ENCODE results near the gene TEX29. TPM values are rescaled to one million over a fixed set of nuclear protein-coding genes. Genes with fewer than 3 reads are reported as not detected.

TEX29 gene
- total and polyA plus RNA-seq, 3 donors from 2014 or later, result 10.4 to 48.9 (median 15.8) TPM

GRCh38 chr13:111317042-111317550 is 3.3 kb upstream of the TEX29 start:
- DNase-seq, result no peak
- Histone ChIP-seq H3K27ac (no peak overlapping the region), H3K4me3 (no peak overlapping the region), H3K9me3 (no peaks in the 10 kb centered on the region), H3K36me3 (ENCODE audit: low read depth, missing control alignments) (no peaks in the 10 kb centered on the region), H3K4me1 (no peaks in the 10 kb centered on the region), H3K27me3 (no peaks in the 10 kb centered on the region)
- TF ChIP-seq CTCF (IDR thresholded peaks at IDR 0.05) (no peak), POLR2A (IDR thresholded peaks at IDR 0.05) (no peak)
- intact Hi-C loops (cut with DNase I; ENCODE audit: low total_unique reads), result no loop called here
- whole genome bisulfite sequencing, 2 donors, result 88 to 92% methylated on average over 12 to 14 of the region's 14 CpGs

DNA sequence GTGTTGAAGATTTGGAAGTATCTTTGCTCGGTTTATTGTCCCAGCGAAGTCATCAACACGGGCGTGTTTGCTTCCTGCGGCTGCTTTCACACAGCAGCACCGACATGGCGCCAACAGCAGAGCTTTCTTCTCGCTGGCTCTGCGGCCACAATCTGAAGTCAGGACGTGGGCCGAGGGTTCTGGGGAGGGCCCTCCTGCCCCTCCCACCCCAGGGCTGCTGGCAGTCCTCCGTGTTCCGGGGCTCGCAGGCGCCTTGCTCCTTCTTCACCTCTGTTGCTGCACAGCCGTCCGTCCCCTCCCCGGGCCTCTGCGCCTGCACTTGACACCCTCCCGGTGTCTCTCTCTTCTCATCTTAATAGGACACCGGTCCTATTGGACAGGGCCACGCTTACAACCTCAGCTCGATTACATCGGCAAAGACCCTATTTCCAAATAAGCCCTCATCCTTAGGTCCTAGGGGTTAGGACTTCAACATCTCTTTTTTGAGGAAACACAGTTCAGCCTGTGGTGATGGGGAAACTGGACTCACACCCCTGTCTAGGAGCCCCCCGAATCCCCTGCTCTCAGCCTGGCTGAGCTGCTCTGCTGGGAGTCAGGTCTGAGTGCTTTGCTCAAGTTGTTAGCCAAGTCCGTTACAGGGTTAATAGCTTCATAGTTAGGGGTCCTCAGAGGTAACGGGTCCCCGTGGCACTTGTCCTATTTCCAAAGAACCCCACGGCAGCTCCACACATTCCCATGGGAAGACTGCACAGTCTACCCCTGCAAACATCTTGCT is 2.7 kb upstream of the TEX29 start:
- H3K36me3 ChIP-seq (ENCODE audit: low read depth, missing control alignments), result no peaks in the 10 kb centered on the region
- intact Hi-C loops (cut with DNase I; ENCODE audit: low total_unique reads), result no loop called here
- no peak for TF ChIP-seq POLR2A (IDR thresholded peaks at IDR 0.05)
- TF ChIP-seq CTCF (IDR thresholded peaks at IDR 0.05), result no peak
- H3K4me1 ChIP-seq, result no peaks in the 10 kb centered on the region
- 80 to 88% methylated on average over 29 of the region's 29 CpGs for WGBS, 2 donors
- H3K9me3 ChIP-seq, result no peaks in the 10 kb centered on the region
- H3K27me3 ChIP-seq, result no peaks in the 10 kb centered on the region
- DNase-seq, result no peak
- H3K4me3 ChIP-seq, result no peak overlapping the region
- no peak overlapping the region for H3K27ac ChIP-seq

DNA sequence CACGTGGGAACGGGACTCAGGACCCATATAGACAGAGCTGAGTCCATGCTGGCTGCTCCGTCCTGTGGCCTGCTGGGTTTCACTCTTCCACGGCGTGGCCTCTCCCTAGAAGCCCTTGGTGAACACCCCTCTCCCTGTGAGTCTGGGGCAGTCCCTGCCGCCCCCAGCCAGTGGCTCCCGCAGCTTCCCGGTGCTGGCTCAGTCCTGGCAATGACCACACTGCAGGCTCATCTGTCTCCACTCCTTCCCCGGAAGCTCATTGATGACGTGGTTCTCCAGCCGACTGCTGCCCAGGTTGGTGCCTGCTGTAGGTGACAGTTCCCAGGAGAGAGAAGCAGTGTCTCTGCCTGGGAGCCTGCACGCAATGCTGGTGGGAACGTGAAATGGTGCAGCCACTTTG is 2.1 kb upstream of the TEX29 start:
- Histone ChIP-seq H3K36me3 (ENCODE audit: low read depth, missing control alignments) (no peaks in the 10 kb centered on the region), H3K4me1 (no peaks in the 10 kb centered on the region), H3K4me3 (no peak overlapping the region), H3K9me3 (no peaks in the 10 kb centered on the region), H3K27ac (no peak overlapping the region), H3K27me3 (no peaks in the 10 kb centered on the region)
- no peak for DNase-seq
- intact Hi-C loops (cut with DNase I; ENCODE audit: low total_unique reads), result no loop called here
- WGBS, 2 donors, result 71 to 80% methylated on average over 11 to 13 of the region's 13 CpGs
- TF ChIP-seq CTCF (IDR thresholded peaks at IDR 0.05), result no peak
- TF ChIP-seq POLR2A (IDR thresholded peaks at IDR 0.05), result no peak

DNA sequence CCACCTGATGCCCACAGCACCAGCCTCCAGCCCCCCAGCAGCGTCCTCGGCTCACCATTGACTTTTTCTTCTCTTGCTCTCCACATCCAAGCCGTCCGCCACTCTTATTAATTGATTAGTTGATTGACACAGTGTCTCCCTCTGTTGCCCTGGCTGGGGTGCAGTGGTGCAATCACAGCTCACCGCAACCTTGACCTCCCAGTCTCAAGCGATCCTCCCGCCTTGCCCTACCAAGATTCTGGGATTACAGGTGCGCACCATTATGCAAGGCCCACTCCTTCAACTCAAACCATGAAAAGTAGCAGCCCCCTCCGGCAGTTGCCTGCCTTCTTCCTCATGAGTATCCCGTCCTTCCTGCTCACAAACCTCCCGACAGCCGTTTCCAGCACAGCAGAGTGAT is 921 bp upstream of the TEX29 start:
- TF ChIP-seq CTCF (IDR thresholded peaks at IDR 0.05), result no peak
- no peak for DNase-seq
- 83 to 92% methylated on average over 12 of the region's 12 CpGs for WGBS, 2 donors
- H3K9me3 ChIP-seq, result no peaks in the 10 kb centered on the region
- H3K4me1 ChIP-seq, result no peaks in the 10 kb centered on the region
- H3K27me3 ChIP-seq, result no peaks in the 10 kb centered on the region
- no peak overlapping the region for H3K27ac ChIP-seq
- no peaks in the 10 kb centered on the region for H3K36me3 ChIP-seq (ENCODE audit: low read depth, missing control alignments)
- no peak overlapping the region for H3K4me3 ChIP-seq
- intact Hi-C loops (cut with DNase I; ENCODE audit: low total_unique reads), result no loop called here

Measured in testis (tissue), 3 donors.